GM19193 (cell line): ENCODE data around the gene PAPOLA.

ENCODE experiments used
- POLR2A ChIP-seq: IDR thresholded peaks from 4 replicates; pipeline ENCODE4 v1.6.1; 2011; ENCODE audit not compliant: insufficient read depth, insufficient read length; ENCODE audit errors: extremely low read depth

The PAPOLA gene

DNA sequence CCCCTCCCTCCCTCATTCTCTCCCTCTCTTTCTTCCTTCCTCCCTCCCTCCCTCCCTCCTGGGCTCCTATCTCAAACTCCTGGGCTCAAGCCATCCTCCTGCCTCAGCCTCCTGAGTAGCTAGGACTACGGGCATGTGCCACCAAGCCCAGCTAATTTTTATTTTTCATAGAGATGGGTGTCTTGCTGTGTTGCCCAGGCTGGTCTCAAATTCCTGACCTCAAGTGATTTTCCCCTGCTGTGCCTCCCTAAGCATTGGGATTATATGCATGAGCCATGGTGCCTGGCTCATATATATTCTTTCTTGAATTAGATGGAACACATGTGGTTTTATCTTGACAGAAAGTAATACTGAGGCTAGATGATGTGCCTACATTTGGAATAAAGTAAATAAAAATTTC, 14.2 kb downstream of the PAPOLA start:
- no peak for TF ChIP-seq POLR2A

DNA sequence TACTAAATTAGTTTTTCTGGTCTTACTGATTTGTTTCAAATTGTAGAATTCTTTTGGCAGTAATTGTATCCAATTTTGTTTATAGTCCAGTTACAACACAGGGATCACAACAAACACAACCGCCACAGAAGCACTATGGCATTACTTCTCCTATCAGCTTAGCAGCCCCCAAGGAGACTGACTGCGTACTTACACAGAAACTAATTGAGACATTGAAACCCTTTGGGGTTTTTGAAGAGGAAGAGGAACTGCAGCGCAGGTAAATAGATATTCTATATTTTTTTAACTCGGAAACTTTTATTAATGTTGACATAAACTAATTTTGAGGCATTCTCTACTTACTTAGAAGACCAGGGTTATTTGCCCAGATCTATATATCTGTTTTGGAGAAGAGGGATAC, 17.8 kb downstream of the PAPOLA start:
- TF ChIP-seq POLR2A = no peak

DNA sequence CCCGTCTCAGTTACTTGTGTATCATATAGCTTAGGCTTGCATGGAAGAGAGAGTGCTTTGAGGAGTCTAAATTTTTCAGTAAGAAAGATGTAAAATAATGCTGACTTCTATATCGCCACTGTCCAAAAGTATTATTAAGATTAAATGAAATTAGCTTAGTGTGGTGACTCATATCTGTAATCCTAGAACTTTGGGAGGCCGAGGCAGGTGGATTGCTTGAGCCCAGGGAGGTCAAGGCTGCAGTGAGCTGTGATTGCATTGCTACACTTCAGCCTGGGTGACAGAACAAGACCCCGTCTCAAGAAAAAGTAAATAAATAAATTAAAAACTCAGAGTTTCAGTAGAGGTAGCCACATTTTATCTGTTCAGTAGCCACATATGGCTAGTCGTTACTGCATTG, 23.3 kb downstream of the PAPOLA start:
- TF ChIP-seq POLR2A = no peak

DNA sequence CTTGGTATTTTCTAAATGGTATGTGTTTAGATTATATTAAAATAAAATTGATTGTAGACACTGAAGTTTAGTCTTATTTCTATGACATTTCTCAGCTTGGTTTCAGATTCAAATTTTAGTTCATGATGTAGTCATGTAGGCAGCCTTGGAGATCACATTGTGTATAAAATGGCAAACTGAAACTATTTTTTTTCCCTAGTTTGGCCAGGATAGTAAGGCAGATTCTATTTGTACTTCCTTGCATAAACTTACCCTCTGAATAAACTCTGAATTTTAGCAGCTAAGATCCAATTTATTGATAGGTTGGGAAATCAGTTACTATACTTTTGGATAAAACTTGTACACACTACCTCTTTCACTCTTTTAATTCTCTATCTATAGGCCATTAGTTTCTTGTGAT, 30.4 kb downstream of the PAPOLA start:
- no peak for TF ChIP-seq POLR2A

DNA sequence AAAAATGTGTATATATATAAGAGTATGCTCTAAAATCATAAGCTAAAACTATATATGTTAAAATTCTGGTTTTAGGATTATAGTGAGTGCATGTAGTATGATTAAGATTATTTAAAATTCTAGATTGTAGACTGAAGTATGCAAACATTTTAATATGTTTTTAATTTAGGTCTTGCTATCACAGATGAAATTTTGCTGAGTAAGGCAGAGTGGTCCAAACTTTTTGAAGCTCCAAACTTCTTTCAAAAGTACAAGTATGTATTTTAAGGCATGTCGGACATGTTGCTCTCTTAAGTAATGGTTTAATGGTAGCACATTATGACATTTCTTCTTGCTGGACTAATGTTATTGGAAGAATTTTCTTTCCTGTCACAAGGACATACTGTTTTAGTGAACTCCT, 34.6 kb downstream of the PAPOLA start:
- no peak for TF ChIP-seq POLR2A

DNA sequence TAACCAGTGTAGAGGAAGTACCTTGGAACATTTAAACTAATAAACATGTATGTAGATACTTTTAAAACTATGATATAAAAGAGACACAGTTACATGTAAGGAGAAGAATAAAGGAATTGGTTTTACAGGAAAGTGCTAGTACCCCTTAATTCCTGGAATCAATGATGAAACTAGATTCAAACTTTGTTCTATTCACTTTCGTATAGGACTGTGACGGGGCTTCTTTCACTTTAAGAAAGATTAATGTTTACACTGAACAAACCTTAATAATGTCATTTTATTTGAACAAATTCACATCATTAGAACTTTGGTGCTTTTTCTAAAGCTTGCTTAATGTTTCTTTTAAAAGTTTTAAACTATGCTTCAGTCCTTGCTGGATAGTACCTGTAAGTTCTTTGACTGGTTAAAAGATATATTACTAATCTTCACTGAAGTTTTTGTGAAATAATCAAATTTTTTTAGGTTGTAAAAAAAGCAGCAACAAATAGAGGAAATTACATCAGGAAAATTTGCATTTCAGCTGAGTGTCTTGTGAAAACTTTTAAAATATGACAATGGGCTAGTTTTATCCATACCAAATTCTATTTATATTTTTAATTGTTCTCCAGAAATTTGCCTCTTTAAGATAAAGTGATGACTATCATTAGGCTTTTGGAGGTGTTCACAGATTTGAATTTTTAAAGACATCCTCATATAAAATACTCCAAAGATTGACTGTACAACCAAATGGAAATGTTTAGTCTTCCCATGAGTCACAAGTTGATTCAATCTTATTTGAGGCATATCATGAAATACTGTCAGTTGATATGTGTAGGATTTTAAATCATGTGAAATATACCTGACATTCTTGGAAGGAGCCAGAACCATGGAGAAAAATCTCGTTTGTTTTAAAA, 36.2 kb downstream of the PAPOLA start:
- no peak for TF ChIP-seq POLR2A

DNA sequence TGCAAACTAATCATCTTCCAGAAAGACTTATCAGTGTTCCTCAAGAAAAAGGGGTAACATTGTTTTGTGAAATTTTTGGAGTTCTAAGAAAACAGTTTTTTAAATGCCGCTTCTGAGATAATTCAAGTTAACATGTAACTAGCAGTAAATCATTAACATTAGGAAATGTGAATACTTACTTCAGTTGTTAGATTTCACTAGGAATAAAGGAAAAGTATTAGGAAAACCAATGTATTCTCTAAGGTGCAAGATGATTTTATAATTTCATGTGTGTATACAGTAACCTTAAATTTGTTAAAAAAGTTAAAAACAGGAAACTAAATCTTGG, 36.8 kb downstream of the PAPOLA start:
- no peak for TF ChIP-seq POLR2A

DNA sequence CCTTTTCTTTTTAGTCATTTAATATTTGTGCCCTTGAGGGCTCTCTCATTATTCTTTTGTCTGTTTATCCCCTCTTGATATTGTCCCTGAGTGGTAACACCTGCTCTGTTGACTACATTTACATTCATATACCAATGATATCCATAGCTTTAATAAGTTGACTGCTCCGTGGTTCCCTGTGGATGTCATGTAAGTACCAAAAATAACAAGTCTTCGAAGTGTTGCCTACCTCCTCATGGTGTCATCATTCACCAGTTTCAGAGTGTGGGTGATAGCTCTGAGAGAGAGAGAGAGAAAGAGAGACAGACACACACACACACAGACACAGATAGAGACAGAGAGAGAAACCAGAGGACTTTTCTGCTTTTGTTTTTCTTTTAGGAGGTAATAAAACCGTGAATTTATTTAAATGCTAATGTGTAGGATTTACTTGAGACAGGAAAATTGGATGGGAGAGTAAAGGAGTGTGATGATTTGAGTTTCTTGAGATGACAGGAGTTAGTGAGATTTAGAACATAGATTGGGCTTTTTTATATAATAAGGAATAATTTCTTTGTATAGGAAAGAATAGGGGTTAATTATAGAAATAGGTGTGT, 52.2 kb downstream of the PAPOLA start:
- TF ChIP-seq POLR2A = no peak

DNA sequence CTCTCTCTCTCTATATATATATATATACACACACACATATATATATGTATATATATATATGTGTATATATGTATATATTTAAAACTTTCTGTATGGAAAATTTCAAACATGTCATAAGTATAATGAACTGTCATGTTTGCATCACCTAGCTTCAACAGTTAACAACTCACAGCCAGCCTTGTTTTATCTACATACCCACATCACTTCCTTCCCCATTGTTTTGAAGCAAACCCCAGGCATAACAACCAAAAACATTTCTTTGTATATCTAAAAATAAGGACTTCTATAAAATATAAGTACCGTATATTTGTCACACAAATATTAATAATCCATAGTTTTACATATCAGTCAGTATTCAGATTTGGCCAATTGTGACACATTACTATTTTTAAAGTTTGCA, 57.4 kb downstream of the PAPOLA start:
- no peak for TF ChIP-seq POLR2A

DNA sequence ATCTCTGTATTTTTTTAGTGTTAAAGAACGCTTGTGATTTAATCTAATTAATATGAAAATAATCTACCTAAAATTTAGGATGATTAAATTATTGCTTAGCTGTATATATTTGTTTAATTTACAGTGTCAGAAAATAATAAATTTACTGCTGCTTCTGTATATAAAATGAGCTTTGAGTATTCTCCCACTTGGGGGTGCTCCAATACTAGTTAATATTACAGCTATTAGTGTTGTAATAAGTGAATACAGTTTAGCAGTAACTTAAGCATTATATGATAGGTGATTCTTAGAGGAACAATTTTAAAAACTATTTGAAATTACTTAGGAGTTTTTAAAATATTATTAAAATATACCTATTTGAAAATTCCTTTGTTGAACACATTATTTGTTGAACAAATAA, 62.2 kb downstream of the PAPOLA start:
- no peak for TF ChIP-seq POLR2A

DNA sequence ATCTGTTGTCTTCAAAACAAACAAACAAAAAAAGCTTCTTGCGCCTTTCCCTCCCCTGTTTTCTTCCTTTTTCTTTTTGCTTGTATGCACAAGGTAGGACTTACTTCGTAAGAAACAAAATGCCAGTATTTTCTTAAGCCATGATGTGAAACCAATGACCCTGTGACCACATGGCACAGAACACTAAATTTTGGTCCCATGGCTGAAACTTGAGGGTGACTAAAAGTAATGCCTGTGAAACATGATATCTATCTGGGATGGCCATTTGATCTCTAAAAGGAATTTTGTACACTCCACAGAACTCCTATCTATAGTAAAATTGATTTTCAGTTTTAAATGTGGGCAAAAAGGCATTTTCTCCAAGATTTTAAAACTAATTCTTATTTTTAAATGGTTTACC, 63.6 kb downstream of the PAPOLA start:
- no peak for TF ChIP-seq POLR2A

DNA sequence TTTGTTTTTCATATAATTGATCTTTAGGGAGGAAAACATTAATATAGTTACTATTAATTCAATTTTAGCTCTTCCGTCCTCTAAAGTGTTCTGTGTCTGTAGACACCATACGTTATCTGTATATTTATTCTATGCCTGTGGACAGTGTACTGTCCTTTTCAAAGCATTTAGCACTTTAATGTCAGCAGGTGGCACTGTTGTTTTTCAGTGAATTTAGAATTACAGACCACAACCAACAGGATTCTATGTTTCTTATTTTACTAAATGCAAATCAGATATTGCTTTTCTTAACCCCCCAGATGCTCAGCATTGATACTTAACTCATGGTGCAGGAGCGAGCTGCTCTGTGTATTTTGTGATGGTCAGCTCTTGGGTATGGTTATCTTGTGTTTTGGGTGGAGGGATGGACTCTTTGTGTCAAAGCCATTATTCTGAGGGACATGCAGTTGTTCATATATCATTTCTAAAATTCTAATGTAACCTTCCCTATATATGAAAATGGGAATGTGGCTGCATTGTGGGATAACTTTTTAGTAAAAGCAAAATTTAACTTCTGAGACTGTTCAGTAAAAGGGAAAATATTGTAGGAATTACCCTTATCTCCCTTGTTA, 65.2 kb downstream of the PAPOLA start:
- no peak for TF ChIP-seq POLR2A

DNA sequence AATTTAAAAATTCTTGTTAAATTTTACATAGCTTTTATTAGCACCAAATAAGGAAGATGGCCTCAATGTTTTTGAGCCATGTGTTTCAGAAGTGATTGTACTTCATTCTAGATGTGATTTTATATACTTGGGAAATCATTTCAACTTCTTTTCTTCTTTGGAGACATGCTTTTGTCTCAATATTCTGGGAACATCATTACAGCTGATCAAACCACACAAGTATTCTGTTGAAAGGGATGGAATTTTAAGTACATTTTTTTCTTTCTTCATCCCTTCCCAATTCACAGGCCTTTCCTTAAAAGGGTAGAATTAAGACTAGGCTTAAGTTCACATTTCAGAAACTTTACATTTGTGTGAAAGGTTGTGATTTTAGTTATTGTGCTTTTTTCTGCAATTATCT, 66.4 kb downstream of the PAPOLA start:
- TF ChIP-seq POLR2A = no peak

DNA sequence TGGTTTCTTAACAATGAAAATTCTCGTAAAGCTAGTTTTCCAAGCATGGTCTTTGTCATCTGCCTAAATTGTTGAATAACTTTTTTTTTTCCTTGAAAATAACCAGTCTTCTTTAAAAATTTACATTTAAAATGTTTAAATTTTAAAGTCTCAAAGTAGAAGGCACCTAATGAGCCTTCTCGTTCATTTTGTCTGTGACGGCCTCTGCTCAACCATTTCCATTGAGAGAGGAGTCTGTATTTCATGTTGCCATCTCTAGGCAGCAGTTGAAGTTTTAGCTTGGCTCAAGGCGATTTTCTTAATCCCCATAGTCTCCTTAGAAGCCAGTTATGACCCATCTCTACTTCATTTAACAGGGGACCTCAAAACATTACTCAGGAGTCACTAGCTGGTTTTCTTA, 69.1 kb downstream of the PAPOLA start:
- no peak for TF ChIP-seq POLR2A

DNA sequence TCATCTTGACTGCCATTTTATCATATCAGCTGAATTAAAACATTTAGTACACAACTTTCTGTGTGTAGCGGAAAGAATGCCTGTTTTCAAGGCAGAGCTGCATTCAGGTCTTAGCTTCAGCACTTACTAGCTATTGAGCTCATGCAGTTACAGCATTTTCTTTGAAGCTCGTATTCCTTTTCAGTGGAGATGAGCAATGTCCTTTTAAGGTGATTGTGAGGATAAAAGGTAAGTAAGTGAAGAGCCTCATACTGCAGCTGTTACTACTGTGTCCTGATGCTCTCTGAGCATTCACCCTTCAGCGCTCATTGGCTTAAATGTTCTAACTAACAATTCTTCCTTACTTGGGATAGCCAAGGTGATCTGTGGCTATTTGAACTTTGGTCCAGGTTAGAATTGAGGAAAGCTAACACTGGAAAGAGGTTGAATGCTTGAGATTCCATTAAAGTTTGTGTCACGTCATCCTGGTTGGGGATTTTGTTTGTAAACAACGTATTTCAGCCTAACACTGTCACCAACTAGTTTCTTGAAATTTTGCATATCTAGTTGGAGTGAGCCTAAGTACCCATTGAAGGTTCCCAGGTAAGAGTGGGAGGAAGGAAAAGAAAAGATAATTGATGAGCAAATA, 71.4 kb downstream of the PAPOLA start:
- no peak for TF ChIP-seq POLR2A
